HG03066 (cell line): ENCODE results near the gene SH3PXD2B.

ENCODE experiments used
- ATAC-seq: cut with Tn5 transposase; IDR thresholded peaks from one replicate; pipeline ENCODE4 v1.9.1; 2021; ENCODE audit warnings: low read depth; ENCODE audit not compliant: unreplicated experiment

The SH3PXD2B gene

DNA sequence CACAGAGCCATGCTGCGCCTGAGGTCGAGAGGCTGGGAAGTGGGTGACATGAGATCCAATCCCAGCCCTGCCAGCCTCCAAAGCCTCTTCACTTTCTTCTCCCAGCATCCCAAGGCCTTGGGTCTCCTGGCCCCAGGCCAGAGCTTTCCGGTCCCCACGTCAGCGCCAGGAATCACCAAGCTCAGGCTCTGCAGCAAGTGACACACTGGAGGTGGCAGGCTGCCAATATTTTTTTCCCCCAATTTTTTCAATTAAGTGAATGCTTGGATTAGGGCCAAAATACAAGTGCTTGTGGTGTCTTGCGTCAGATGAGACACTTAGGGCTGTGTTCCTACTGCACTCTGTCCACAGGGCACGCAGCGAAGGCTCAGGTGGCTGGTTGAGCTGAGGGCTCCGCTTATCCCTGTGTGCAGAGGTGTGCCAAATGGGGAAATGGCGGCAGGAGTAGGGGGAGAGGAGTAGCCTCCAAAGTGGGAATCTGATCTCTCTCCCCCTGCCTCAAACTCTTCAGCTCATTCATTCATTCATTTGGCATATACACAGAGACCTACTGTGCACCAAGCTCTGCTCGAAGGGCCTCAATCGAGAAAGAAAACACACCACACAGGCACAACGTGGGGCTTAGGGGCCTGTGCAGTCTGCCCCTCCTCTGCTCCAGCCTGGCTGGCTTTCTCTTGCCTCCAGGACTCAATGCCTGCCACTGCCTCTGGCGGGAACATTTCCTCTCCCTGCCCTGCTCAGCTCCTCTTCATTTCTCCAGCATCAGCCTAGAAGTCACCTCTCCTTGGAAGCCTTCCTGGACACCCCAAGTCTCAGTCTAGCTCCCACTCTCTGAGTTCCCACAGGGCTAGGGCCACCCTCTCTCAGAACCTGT is 16.6 kb downstream of the SH3PXD2B start:
- ATAC-seq, result no peak

DNA sequence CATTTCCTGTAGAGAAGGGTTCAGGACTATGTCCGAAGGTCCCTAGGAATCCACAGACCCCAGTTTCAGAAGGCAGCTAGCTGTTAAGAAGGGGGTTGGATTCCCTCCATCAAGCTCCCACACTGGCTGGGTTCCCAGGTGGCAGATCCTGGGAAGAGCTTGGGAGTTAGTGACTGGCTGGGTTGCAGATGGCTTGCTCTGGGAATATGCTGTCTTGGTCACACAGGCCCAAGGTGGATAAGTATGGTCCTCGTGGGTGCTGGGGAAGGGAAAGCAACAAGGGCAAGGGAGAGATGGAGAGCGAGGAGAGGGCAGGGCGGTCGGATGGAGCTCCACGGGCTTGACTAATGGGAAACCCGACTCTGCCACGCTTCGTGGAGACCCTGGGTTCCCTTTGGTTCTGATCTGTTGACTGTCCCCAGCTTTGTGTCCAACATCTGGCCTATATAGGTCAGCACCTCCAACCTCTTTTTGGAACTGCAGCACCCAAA is 17.4 kb downstream of the SH3PXD2B start:
- ATAC-seq, result no peak

DNA sequence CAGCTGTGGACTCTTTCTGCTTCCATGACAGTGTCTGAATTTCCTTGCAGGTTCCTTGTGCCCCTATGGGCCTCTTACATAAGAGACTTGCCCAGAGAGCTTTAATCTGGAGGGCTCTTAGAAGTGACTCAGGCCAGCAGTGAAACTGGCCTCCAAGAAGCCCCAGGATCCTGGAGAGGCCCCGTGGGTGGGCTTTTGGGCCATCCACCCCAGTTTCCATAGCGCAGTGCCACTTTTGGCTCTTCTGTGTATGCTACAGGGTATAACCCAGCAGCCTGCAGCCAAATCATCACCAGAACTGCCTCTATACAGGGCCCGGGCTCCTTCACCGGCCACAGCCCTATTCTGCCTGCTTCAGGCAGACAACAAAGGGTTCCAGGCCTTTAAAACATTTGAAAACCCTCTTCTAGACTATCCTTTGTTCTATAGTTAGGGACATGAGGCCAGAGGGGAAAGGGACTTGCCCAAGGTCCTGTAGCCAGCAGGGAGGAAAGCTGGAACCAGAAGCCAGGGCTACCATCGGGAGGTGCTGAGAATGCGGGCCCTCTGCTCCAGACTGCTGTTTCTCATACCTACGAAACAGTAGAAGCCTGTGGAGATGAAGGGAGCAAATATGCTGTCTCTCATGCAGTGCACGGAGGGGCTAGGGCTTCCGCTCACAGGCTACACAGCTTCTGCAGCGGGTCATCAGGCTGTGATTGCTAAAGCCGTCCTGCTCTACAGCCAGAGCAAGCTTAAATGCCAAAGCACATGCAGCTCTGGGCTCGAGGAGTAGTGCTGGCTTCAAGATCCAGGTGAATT is 18.0 kb downstream of the SH3PXD2B start:
- no peak for ATAC-seq

GRCh38 chr5:172435362-172436077 is 18.8 kb downstream of the SH3PXD2B start:
- no peak for ATAC-seq

DNA sequence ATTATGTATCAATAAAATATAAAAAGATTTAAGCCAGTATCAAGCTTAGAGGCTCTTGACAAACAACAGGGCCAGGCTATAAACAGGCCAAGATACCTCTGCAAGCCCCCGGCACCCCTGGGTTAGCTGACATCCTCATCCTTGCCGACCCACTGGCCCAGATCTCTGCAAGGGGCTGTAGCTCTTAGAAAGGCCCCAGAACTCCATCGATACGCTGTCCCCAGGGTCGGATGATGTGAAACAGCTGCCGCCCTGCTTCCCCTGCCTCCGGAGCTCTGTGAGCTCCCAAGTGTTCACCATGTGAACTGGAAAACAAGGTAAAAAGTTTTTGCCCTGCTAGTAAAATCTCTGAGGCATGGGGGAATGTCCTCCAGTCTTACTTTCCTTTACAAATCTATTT is 20.1 kb downstream of the SH3PXD2B start:
- no peak for ATAC-seq

DNA sequence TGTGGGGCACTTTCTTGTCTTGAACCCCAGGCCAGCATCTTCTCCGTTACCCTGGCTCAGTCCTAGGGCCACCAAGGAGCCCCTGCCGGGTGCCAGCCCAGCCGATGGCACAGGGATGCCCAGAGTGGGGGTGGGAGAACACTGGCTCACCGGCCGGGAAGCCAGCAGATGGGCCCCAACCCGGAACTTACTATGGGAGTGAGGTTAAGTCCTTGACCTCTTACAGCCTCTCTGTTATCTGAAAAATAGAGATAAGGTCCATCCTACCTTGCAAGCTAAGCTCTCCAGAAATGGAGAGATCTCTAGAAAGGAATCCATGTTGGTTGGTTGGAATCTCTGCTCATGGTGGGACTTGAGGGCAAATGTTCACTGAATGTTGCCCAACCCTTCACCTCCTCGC is 20.8 kb downstream of the SH3PXD2B start:
- ATAC-seq, result no peak

DNA sequence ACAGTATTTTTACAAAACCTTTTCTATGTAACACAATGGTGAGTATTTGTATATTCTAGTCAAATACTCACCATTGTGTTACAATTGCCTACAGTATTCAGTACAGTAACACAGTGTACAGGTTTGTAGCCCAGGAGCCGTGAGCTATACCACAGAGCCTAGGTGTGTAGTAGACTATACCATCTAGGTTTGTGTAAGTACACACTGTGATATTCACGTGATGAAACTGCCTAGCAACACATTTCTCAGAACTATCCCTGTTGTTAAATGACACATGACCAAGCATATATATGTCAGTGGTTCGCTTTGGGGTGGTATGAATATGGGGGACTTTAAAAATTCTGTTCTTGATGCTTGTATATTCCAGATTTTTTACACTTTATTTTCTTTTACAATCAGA is 21.3 kb downstream of the SH3PXD2B start:
- ATAC-seq, result no peak

DNA sequence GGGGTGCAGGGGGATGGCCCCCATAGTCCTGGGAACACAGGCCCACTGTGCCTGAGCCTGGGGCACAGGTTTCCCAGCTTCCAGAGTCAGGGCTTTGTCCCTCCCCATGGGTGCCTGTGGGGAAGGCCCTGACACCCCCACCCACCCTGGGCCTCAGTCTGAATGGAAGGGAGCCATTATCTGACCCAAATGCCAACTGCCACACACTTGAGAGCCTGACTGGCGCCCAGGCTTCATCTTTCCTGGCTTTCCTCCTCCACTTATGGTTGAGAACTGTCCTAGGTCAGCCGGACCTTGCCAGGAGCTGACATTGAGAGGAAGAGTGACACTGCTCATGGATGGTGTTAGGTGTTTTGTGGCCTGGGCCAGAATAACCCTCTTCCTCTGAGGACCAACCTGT is 24.0 kb downstream of the SH3PXD2B start:
- no peak for ATAC-seq

- ATAC-seq, result no peak
Measured at GRCh38 chr5:172429201-172429940, 25.0 kb downstream of the SH3PXD2B start.

DNA sequence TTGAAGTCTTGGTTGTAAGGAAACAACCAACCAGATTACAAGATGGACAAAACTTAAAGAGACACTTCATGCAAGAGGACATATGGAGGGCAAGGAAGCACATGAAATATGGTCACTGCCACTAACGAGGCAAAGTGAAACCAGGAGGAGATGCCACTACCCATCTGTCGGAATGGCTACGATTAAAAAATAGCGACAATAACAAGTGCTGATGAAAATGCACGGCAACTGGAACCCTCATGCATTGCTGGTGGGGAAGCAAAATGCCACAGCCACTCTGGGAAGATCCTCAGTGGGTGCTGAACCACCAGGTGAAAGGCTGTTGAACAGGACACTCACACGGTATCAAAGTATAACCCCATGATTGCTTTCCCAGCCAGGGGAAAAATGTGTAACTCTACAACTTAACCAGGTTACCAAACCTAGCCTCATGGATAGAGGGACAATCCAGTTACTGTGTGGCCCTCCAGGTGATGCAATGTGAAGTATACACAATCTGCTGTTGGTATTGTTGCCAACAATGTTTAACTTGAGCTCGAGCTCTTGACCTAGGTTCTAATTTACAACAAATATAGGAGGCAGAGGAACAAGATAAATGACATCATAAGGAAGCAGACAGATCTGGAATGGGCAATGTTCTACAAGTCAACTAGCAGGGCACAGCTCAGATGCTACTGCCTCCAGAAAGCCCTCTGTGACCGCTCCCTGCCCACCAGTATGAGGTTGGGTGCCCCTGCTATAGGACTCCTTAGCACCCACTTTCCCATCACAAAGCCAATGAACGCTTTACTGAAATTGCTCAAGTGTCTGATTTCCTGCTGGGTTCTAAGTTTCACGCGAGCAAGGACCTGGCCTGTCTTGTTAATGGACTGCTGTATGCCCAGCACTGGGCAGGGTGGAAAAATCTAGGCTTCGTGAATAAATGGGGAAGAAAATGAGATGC is 25.8 kb downstream of the SH3PXD2B start:
- no peak for ATAC-seq

DNA sequence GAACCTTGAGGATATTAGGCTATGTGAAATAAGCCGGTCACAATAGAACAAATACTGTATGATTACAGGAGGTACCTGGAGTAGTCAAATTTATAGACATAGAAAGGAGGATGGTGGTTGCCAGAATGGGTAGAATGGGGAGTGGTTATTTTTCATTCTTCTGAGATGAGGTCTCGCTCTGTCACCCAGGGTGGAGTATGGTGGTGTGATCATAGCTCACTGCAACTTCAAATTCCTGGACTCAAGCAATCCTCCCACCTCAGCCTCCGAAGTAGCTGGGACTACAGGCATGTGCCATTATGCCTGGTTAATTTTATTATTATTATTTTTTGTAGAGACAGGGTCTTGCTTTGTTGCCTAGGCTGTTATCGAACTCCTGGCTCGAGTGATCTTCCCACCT is 27.1 kb downstream of the SH3PXD2B start:
- no peak for ATAC-seq

GRCh38 chr5:172426086-172426485 is 28.2 kb downstream of the SH3PXD2B start:
- ATAC-seq, result no peak

DNA sequence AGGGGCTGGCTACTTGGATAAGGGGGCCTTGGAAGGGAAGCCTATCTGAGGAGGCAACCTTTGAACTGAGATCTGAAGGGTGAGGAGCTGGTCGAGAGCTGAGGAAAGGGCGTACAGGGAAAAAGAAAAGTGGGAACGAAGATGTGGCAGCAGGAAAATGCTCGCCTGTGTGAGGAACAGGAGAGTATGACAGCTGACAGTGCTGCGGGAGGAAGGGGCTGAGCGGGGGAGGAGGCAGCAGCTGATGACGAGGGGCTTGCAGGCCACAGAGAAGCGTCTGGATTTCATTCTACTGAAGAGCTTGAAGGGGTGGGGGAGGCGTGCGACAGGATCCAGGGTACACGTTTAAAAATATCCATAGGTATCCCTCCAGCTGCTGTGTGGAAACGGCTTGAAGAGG is 28.9 kb downstream of the SH3PXD2B start:
- no peak for ATAC-seq

DNA sequence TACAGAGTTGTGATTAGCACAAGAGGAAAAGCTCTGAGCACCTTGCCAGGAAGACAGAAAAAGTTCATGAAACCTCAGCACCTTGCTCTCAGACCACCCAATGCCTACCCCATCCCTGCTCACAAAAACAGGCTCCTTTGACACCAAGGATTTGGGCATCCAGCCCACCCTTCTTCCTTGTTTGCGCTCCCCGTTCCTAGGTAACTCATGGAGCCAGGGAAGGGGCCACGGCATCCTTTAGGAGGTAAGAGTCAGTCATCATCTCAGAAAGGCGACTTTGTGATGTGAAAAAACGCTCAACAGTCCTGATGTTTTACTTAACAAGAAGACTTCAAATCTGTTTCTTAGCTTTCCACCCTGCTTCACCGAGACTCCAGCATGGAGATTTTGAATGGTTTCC is 29.5 kb downstream of the SH3PXD2B start:
- no peak for ATAC-seq

- ATAC-seq, result no peak
Measured at GRCh38 chr5:172424111-172424490, 30.2 kb downstream of the SH3PXD2B start.

DNA sequence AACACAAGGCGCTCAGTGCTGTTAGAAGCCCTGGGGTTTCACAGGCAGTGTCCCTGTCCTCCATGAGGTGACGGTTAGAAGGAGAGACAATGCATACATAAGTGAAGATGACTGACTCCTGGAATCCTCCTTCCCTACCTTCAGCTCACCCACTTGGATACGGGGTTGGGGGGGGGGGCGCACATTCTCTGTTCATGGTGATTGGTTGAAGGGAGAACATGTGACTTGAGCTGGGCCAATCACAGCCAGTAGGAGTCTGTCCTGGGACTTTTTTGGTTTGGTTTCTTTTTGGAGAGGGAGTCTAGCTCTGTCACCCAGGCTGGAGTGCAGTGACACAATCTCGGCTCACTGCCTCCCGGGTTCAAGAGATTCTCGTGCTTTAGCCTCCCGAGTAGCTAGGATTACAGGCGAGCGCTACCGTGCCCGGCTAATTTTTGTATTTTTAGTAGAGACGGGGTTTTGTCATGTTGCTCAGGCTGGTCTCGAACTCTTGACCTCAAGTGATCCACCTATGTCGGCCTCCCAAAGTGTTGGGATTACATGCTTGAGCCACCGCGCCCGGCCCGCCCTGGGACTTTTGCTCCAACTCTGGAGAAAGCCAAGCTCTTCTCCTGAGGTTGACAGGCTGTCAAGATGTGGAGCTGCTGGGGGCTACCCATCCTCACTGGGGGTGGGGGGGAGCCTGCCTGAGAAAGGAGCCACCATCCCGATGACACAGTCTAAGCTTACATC is 30.8 kb downstream of the SH3PXD2B start:
- ATAC-seq, result no peak

DNA sequence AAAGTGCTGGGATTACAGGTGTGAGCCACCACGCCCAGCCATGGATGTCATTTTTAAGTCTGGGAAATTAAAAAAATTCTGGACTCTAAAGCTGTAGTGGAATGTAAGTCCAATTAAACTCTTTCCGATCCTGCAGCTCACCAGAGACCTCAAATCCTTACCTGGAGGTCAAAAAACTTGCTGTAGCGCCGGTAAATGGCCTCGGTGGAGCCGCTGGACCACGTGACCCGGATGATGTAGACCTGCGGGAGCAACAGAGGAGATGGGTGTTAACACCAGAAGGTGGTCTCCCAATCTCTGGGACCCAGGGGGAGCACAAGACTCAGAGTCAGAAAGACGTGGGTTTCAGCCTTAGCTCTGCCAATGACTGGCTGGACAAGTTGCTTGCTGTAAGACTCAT is 32.1 kb downstream of the SH3PXD2B start:
- no peak for ATAC-seq

GRCh38 chr5:172421020-172421419 is 33.3 kb downstream of the SH3PXD2B start:
- ATAC-seq, result no peak
